HepG2 (cell line): Measurements from ENCODE around the gene ROM1. TPM values are rescaled to one million over a fixed set of nuclear protein-coding genes. Genes with fewer than 3 reads are reported as not detected.

Source experiments
- HOXA9 ChIP-seq: sonication (generic); formaldehyde crosslinking; IDR thresholded peaks from 2 replicates; pipeline ENCODE4 v1.8.1; 2022; ENCODE audit warnings: missing genetic modification reagents, mild to moderate bottlenecking, moderate library complexity, borderline replicate concordance
- MEF2D ChIP-seq: sonication (generic); formaldehyde crosslinking; IDR thresholded peaks from 2 replicates; pipeline ENCODE4 v1.5.1; 2020; ENCODE audit warnings: mild to moderate bottlenecking, missing genetic modification reagents
- MXI1 ChIP-seq: IDR thresholded peaks from 3 replicates; pipeline ENCODE4 v1.6.1; 2012; ENCODE audit warnings: low read depth, low read length, inconsistent platforms, borderline replicate concordance
- PLSCR1 ChIP-seq: sonication (generic); formaldehyde crosslinking; IDR thresholded peaks from 2 replicates; pipeline ENCODE4 v1.5.0; 2020; ENCODE audit warnings: missing genetic modification reagents, mild to moderate bottlenecking, borderline replicate concordance
- RAD21 ChIP-seq: fragments of 450-650 bp; formaldehyde crosslinking; IDR thresholded peaks from 2 replicates; pipeline ENCODE4 v1.5.0; 2020; ENCODE audit warnings: mild to moderate bottlenecking
- TCF12 ChIP-seq, 2 experiments: fragments of 450-650 bp in 1 of 2; sonication (generic) in 1 of 2; formaldehyde crosslinking in 1 of 2; IDR thresholded peaks; 2 replicates each; pipeline versions ENCODE4 v1.6.1 to v1.8.0; 2017 to 2022; ENCODE audit warnings: antibody characterized with exemption in 1 of 2, mild to moderate bottlenecking in 1 of 2, missing genetic modification reagents in 1 of 2, moderate library complexity in 1 of 2
- ZBTB33 ChIP-seq: sonication (generic); formaldehyde crosslinking; IDR thresholded peaks from 2 replicates; pipeline ENCODE4 v1.4.0; 2020; ENCODE audit warnings: missing genetic modification reagents
- ZFP1 ChIP-seq: IDR thresholded peaks from 2 replicates; pipeline ENCODE4 v1.6.1; 2016
- ZNF17 ChIP-seq: sonication (generic); formaldehyde crosslinking; IDR thresholded peaks from 2 replicates; pipeline ENCODE4 v1.5.0; 2020; ENCODE audit warnings: mild to moderate bottlenecking, missing genetic modification reagents
- ZNF253 ChIP-seq: sonication (generic); formaldehyde crosslinking; IDR thresholded peaks from 2 replicates; pipeline ENCODE4 v1.8.0; 2022; ENCODE audit warnings: mild to moderate bottlenecking, missing genetic modification reagents, borderline replicate concordance
- ZNF350 ChIP-seq: sonication (generic); formaldehyde crosslinking; IDR thresholded peaks from 2 replicates; pipeline ENCODE4 v1.4.0; 2020; ENCODE audit warnings: mild to moderate bottlenecking, low read depth, missing genetic modification reagents, borderline replicate concordance
- ZNF430 ChIP-seq: sonication (generic); formaldehyde crosslinking; IDR thresholded peaks from 2 replicates; pipeline ENCODE4 v1.9.0; 2021; ENCODE audit warnings: mild to moderate bottlenecking, missing genetic modification reagents
- ZNF501 ChIP-seq: sonication (generic); formaldehyde crosslinking; IDR thresholded peaks from 2 replicates; pipeline ENCODE4 v1.5.1; 2020; ENCODE audit warnings: mild to moderate bottlenecking, moderate library complexity, missing genetic modification reagents
- ZNF615 ChIP-seq: sonication (generic); formaldehyde crosslinking; IDR thresholded peaks from 2 replicates; pipeline ENCODE4 v1.5.0; 2020; ENCODE audit warnings: mild to moderate bottlenecking, missing genetic modification reagents, borderline replicate concordance
- ZNF7 ChIP-seq: IDR thresholded peaks from 2 replicates; pipeline ENCODE4 v1.6.1; 2016; ENCODE audit warnings: missing biosample characterization, missing genetic modification reagents
- ZNF710 ChIP-seq: sonication (generic); formaldehyde crosslinking; IDR thresholded peaks from 2 replicates; pipeline ENCODE4 v1.5.0; 2020; ENCODE audit warnings: mild to moderate bottlenecking, missing genetic modification reagents, borderline replicate concordance
- ZNF83 ChIP-seq: sonication (generic); formaldehyde crosslinking; IDR thresholded peaks from 2 replicates; pipeline ENCODE4 v1.4.0; 2020; ENCODE audit warnings: missing genetic modification reagents, mild to moderate bottlenecking, borderline replicate concordance
- polyA plus RNA-seq, 8 experiments: library from polyadenylated mRNA; depleted of rRNA in 3 of 8; stranded (reverse) in 7 of 8; unstranded in 1 of 8; fragments of >200 nt; fragmentation: Illumina TruSeq in 4 of 8; extraction: Trizol in 4 of 8; gene quantifications; 2 replicates each; pipeline versions ENCODE4 v1.2.1 to v1.2.3, GENCODE V29; 2011 to 2016; ENCODE audit warnings: low read depth in 4 of 8, missing spikeins in 1 of 8, mixed read lengths in 1 of 8; ENCODE audit not compliant: insufficient read depth in 1 of 8
- total RNA-seq, 5 experiments: library from RNA; depleted of rRNA; stranded (reverse); fragments of >200 nt; fragmentation: Illumina TruSeq; extraction: Trizol; gene quantifications; 2 replicates each; pipeline ENCODE4 v1.2.3, GENCODE V29; 2016; ENCODE audit warnings: low read depth in 1 of 5
- TF ChIP-seq, protein P1 (sequence below): sonication (generic); formaldehyde crosslinking; IDR thresholded peaks from 2 replicates; pipeline ENCODE4 v1.4.0; 2020; ENCODE audit warnings: missing genetic modification reagents, borderline replicate concordance

The ROM1 gene
- total and polyA plus RNA-seq, 2 of the 13 experiments (the other 11 are each of a cell fraction or from before 2014, with no cell fraction given) = 1.2 to 2.4 TPM

DNA sequence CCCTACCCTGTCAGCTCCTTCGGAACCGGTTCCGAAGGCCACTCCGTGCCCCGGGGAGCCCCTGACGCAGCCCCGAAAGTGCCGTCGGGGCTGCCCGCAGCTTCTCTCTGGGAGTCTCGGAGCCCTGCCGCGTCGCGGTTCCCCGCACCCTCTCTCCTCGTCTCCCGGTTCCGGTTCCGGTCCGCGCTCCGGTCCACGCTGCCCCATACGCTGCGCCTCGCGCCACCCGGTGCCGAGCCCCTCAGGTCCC, 12.0 kb upstream of the ROM1 start (continued):
- TF ChIP-seq PLSCR1 (CRISPR knock-in tag) = no peak
- peak; percentile 34; the same call in 1 of the 2 replicates for TF ChIP-seq ZNF710 (CRISPR knock-in tag)
- peak; percentile 54; the same call in 1 of the 2 replicates for TF ChIP-seq ZNF501 (CRISPR knock-in tag)
- TF ChIP-seq ZBTB33 (CRISPR knock-in tag) = no peak
- TF ChIP-seq ZNF7 (CRISPR knock-in tag) = no peak
- TF ChIP-seq, protein P1, sequence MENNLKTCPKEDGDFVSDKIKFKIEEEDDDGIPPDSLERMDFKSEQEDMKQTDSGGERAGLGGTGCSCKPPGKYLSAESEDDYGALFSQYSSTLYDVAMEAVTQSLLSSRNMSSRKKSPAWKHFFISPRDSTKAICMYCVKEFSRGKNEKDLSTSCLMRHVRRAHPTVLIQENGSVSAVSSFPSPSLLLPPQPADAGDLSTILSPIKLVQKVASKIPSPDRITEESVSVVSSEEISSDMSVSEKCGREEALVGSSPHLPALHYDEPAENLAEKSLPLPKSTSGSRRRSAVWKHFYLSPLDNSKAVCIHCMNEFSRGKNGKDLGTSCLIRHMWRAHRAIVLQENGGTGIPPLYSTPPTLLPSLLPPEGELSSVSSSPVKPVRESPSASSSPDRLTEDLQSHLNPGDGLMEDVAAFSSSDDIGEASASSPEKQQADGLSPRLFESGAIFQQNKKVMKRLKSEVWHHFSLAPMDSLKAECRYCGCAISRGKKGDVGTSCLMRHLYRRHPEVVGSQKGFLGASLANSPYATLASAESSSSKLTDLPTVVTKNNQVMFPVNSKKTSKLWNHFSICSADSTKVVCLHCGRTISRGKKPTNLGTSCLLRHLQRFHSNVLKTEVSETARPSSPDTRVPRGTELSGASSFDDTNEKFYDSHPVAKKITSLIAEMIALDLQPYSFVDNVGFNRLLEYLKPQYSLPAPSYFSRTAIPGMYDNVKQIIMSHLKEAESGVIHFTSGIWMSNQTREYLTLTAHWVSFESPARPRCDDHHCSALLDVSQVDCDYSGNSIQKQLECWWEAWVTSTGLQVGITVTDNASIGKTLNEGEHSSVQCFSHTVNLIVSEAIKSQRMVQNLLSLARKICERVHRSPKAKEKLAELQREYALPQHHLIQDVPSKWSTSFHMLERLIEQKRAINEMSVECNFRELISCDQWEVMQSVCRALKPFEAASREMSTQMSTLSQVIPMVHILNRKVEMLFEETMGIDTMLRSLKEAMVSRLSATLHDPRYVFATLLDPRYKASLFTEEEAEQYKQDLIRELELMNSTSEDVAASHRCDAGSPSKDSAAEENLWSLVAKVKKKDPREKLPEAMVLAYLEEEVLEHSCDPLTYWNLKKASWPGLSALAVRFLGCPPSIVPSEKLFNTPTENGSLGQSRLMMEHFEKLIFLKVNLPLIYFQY (CRISPR knock-in tag) = peak; percentile 84; the same call in 1 of the 2 replicates
- TF ChIP-seq ZNF430 (CRISPR knock-in tag) = no peak
- 0 out of 2 replicates have a peak, but pooled peaks have one; percentile 56 for TF ChIP-seq ZNF17 (CRISPR knock-in tag)
- TF ChIP-seq ZNF83 (CRISPR knock-in tag) = 0 out of 2 replicates have a peak, but pooled peaks have one; percentile 40
- TF ChIP-seq MEF2D (CRISPR knock-in tag) = no peak
- TF ChIP-seq ZFP1 (CRISPR knock-in tag) = no peak
- TF ChIP-seq TCF12 (IDR thresholded peaks at IDR 0.05) = no peak
- TF ChIP-seq TCF12 (CRISPR knock-in tag; IDR thresholded peaks at IDR 0.05) = 0 out of 2 replicates have a peak, but pooled peaks have one; percentile 35
- TF ChIP-seq HOXA9 (CRISPR knock-in tag) = no peak
- 0 out of 2 replicates have a peak, but pooled peaks have one; percentile 3 for TF ChIP-seq RAD21 (CRISPR knock-in tag)
- no peak for TF ChIP-seq ZNF253 (CRISPR knock-in tag)
- TF ChIP-seq ZNF350 (CRISPR knock-in tag) = 0 out of 2 replicates have a peak, but pooled peaks have one; percentile 7
- TF ChIP-seq ZNF615 = 0 out of 2 replicates have a peak, but pooled peaks have one; percentile 76
- TF ChIP-seq MXI1 = no peak; the same call in 2 of the 3 replicates
